Stimulated activated CD4-positive, alpha-beta T cell treated with anti-CD3 and anti-CD28 coated beads, Interleukin-12 subunit alpha, Interleukin-12 subunit beta, amount 100 ng/mL, for 48 hours (primary cell): ENCODE results near the gene EIF4G2.
"Not testable (repeated sequence)": the region's sequence is repeated elsewhere in the genome, so short reads cannot be mapped to it uniquely, and the experiment has no call there.

Experiments used
- DNase-seq, 3 donors: peaks; one replicate each; pipeline ENCODE4 v3.0.0-alpha.2; 2020; ENCODE audit warnings: low read depth in 2 of 3, low spot score in 1 of 3

Gene EIF4G2

GRCh38 chr11:10808553-10809372, at the start of gene EIF4G2:
Gene EIF4G2, minus strand, starts transcription at chr11:10808926.
- peak; percentile 95 to 97 (median 97) for DNase-seq

GRCh38 chr11:10857709-10858438, 49.1 kb upstream of the EIF4G2 start, which contains the start of gene ZBED5:
Gene ZBED5, minus strand, starts transcription at chr11:10858053. Its CDS starts 3,108 bp downstream, at chr11:10854945.
- peak; percentile 91 to 94 (median 92) for DNase-seq

- peak in 1 of 3 donors; percentile 7 for DNase-seq
Measured at GRCh38 chr11:10857459-10857708, 48.7 kb upstream of the EIF4G2 start.

GRCh38 chr11:10856689-10857458, 48.1 kb upstream of the EIF4G2 start:
- peak in 1 of 3 donors; percentile 28 for DNase-seq

- no peak for DNase-seq
Measured at GRCh38 chr11:10855295-10855694, 46.6 kb upstream of the EIF4G2 start.

- DNase-seq, result no peak
Measured at GRCh38 chr11:10847960-10848860, 39.5 kb upstream of the EIF4G2 start.

GRCh38 chr11:10846660-10847059, 37.9 kb upstream of the EIF4G2 start:
- no peak for DNase-seq

- no peak for DNase-seq
Measured at GRCh38 chr11:10845589-10845988, 36.9 kb upstream of the EIF4G2 start.

GRCh38 chr11:10844796-10845195, 36.1 kb upstream of the EIF4G2 start:
- no peak for DNase-seq

GRCh38 chr11:10844356-10844755, 35.6 kb upstream of the EIF4G2 start:
- no peak for DNase-seq

- no peak for DNase-seq
Measured at GRCh38 chr11:10838881-10839280, 30.2 kb upstream of the EIF4G2 start.

- DNase-seq, result no peak
Measured at GRCh38 chr11:10838083-10838482, 29.4 kb upstream of the EIF4G2 start.

- not testable (repeated sequence) for DNase-seq
Measured at GRCh38 chr11:10836884-10837283, 28.2 kb upstream of the EIF4G2 start.

GRCh38 chr11:10829139-10829538, 20.4 kb upstream of the EIF4G2 start:
- DNase-seq, result no peak

- no peak for DNase-seq
Measured at GRCh38 chr11:10828402-10828801, 19.7 kb upstream of the EIF4G2 start.

- DNase-seq, result no peak
Measured at GRCh38 chr11:10824888-10825287, 16.2 kb upstream of the EIF4G2 start.

GRCh38 chr11:10823152-10823579, 14.4 kb upstream of the EIF4G2 start:
- no peak for DNase-seq

- DNase-seq, result not testable (repeated sequence)
Measured at GRCh38 chr11:10822491-10822890, 13.8 kb upstream of the EIF4G2 start.

- no peak for DNase-seq
Measured at GRCh38 chr11:10818594-10818993, 9.9 kb upstream of the EIF4G2 start.

GRCh38 chr11:10813945-10814344, 5.2 kb upstream of the EIF4G2 start:
- no peak for DNase-seq
